Activated CD8-positive, alpha-beta memory T cell treated with anti-CD3 and anti-CD28 coated beads for 24 hours (primary cell): ENCODE measurements around the gene YWHAQ.

Experiments used
- DNase-seq: peaks from one replicate; pipeline ENCODE4 v3.0.0-alpha.2; 2020

The YWHAQ gene

GRCh38 chr2:9655441-9656269 lies 24.9 kb upstream of the YWHAQ start:
- DNase-seq, result peak; percentile 80

GRCh38 chr2:9654452-9655100 lies 23.8 kb upstream of the YWHAQ start:
- no peak for DNase-seq

GRCh38 chr2:9653485-9654271 lies 22.9 kb upstream of the YWHAQ start:
- DNase-seq, result no peak

- DNase-seq, result no peak
These were observed 22.2 kb upstream of the YWHAQ start for GRCh38 chr2:9652898-9653479.

GRCh38 chr2:9652267-9652666 lies 21.5 kb upstream of the YWHAQ start:
- no peak for DNase-seq

GRCh38 chr2:9650119-9650821 lies 19.5 kb upstream of the YWHAQ start:
- no peak for DNase-seq

GRCh38 chr2:9649261-9649660 lies 18.5 kb upstream of the YWHAQ start:
- DNase-seq, result no peak

- no peak for DNase-seq
These were observed 18.0 kb upstream of the YWHAQ start for GRCh38 chr2:9648821-9649220.

GRCh38 chr2:9647884-9648283 lies 17.1 kb upstream of the YWHAQ start:
- no peak for DNase-seq

- DNase-seq, result no peak
These were observed 15.6 kb upstream of the YWHAQ start for GRCh38 chr2:9646196-9647030.

- DNase-seq, result no peak
These were observed 13.8 kb upstream of the YWHAQ start for GRCh38 chr2:9644603-9645002.

- DNase-seq, result no peak
These were observed 13.2 kb upstream of the YWHAQ start for GRCh38 chr2:9644021-9644420.

GRCh38 chr2:9641641-9642040 lies 10.8 kb upstream of the YWHAQ start:
- DNase-seq, result no peak

- DNase-seq, result no peak
These were observed 9.8 kb upstream of the YWHAQ start for GRCh38 chr2:9640403-9641104.

- no peak for DNase-seq
These were observed 9.0 kb upstream of the YWHAQ start for GRCh38 chr2:9639740-9640343.

GRCh38 chr2:9639000-9639602 lies 8.3 kb upstream of the YWHAQ start:
- no peak for DNase-seq

GRCh38 chr2:9638532-9638931 lies 7.7 kb upstream of the YWHAQ start:
- no peak for DNase-seq

GRCh38 chr2:9637330-9637729 lies 6.5 kb upstream of the YWHAQ start:
- no peak for DNase-seq

- no peak for DNase-seq
These were observed 3.3 kb upstream of the YWHAQ start for GRCh38 chr2:9634133-9634532.
